HCT116 (cell line): ENCODE measurements around the gene SOBP. TPM values are rescaled to one million over a fixed set of nuclear protein-coding genes. Genes with fewer than 3 reads are reported as not detected.

Experiments used
- ATAC-seq: fragments of 200-7000 bp; cut with Tn5 transposase; 2 replicates; pipeline ENCODE4 v1.9.1; 2020; ENCODE audit warnings: mild to moderate bottlenecking, moderate library complexity
- BruUV-seq: library from RNA; stranded (reverse); fragments of 400-500 nt; replicated peaks from 2 replicates; lab custom pipeline; 2021; lab: Mats Ljungman, UMichigan
- CTCF ChIA-PET: fragments of 300-600 bp; sonication (Branson Sonifier 250); formaldehyde crosslinking; loops from one replicate; lab custom pipeline; 2021; ENCODE audit warnings: antibody characterized with exemption; lab: Charles Lee
- POLR2A ChIA-PET: fragments of 300-600, 350-600 bp; sonication (Branson Sonifier 250); formaldehyde crosslinking; loops from one replicate; lab custom pipeline; 2021; ENCODE audit warnings: antibody characterized with exemption; lab: Charles Lee
- RAD21 ChIA-PET, 2 experiments: fragments of 300-600 bp; sonication (Branson Sonifier 250); formaldehyde crosslinking; loops; one replicate each; lab custom pipeline; 2023; ENCODE audit warnings: low total read pairs in 2 of 2; ENCODE audit not compliant: uncharacterized antibody in 2 of 2, unreplicated experiment in 2 of 2, low non-redundant PET in 1 of 2; lab: Charles Lee
- DNase-seq: peaks from one replicate; pipeline ENCODE4 v3.0.0-alpha.2; 2010; ENCODE audit warnings: low read depth, low spot score
- H2AFZ ChIP-seq: fragments of 200-600 bp; shearing (Covaris generic), sonication (generic); 2 replicates; pipeline ENCODE4 v1.6.1; 2017; ENCODE audit warnings: low read depth, mixed run types, mixed read lengths, antibody characterized with exemption, low read length; ENCODE audit not compliant: poor library complexity, severe bottlenecking
- H3K27ac ChIP-seq: 2 replicates; pipeline ENCODE4 v1.5.1; 2012; ENCODE audit warnings: low read depth, low read length
- H3K27me3 ChIP-seq: fragments of 200-600 bp; sonication (generic); 2 replicates; pipeline ENCODE4 v1.6.1; 2016; ENCODE audit warnings: mixed run types, low read length, mixed read lengths; ENCODE audit not compliant: insufficient read depth
- H3K36me3 ChIP-seq, 2 experiments: fragments of 200-500 bp in 1 of 2; fragments of 200-600 bp in 1 of 2; sonication (Bioruptor generic) in 1 of 2; sonication (generic) in 1 of 2; 2 replicates each; pipeline versions ENCODE4 v1.5.1 to v1.6.1; 2014 to 2016; ENCODE audit warnings: low read length in 2 of 2, inconsistent platforms in 1 of 2, mixed read lengths in 1 of 2, mixed run types in 1 of 2; ENCODE audit not compliant: insufficient read depth in 2 of 2, control insufficient read depth in 1 of 2
- H3K4me1 ChIP-seq, 2 experiments: fragments of 200-600 bp in 1 of 2; sonication (generic) in 1 of 2; 2 replicates each; pipeline versions ENCODE4 v1.5.1 to v1.6.1; 2012 to 2017; ENCODE audit warnings: low read length in 2 of 2, inconsistent platforms in 1 of 2, mild to moderate bottlenecking in 1 of 2, mixed read lengths in 1 of 2, mixed run types in 1 of 2, moderate library complexity in 1 of 2; ENCODE audit not compliant: insufficient read depth in 2 of 2, control insufficient read depth in 1 of 2
- H3K4me2 ChIP-seq: fragments of 200-600 bp; sonication (generic); 2 replicates; pipeline ENCODE4 v1.6.1; 2017; ENCODE audit warnings: mixed run types, low read length, mixed read lengths
- H3K4me3 ChIP-seq, 2 experiments: fragments of 200-600 bp in 1 of 2; sonication (generic) in 1 of 2; replicated peaks in 1 of 2; 2 replicates each; pipeline ENCODE4 v1.5.1; 2011 to 2016; ENCODE audit warnings: low read length in 2 of 2, control low read depth in 1 of 2, low read depth in 1 of 2, mild to moderate bottlenecking in 1 of 2, mixed read lengths in 1 of 2, mixed run types in 1 of 2
- H3K79me2 ChIP-seq: fragments of 200-600 bp; sonication (generic); 2 replicates; pipeline ENCODE4 v1.6.1; 2017; ENCODE audit warnings: mild to moderate bottlenecking, mixed run types, low read length, moderate library complexity, mixed read lengths; ENCODE audit not compliant: insufficient read depth
- H3K9ac ChIP-seq: fragments of 200-600 bp; sonication (generic); 2 replicates; pipeline ENCODE4 v1.6.1; 2016; ENCODE audit warnings: low read length, mixed read lengths
- H3K9me2 ChIP-seq: fragments of 200-600 bp; sonication (generic), shearing (Covaris generic); 2 replicates; pipeline ENCODE4 v1.6.1; 2017; ENCODE audit warnings: mixed run types, mild to moderate bottlenecking, moderate library complexity; ENCODE audit not compliant: insufficient read depth
- H3K9me3 ChIP-seq, 2 experiments: fragments of 200-500 bp in 1 of 2; fragments of 200-600 bp in 1 of 2; sonication (Bioruptor generic) in 1 of 2; sonication (generic) in 1 of 2; 2 replicates each; pipeline ENCODE4 v1.6.1; 2014 to 2017; ENCODE audit warnings: low read length in 2 of 2, mixed read lengths in 2 of 2, inconsistent platforms in 1 of 2, low read depth in 1 of 2, mild to moderate bottlenecking in 1 of 2, mixed run types in 1 of 2, moderate library complexity in 1 of 2; ENCODE audit not compliant: control insufficient read depth in 1 of 2, insufficient read depth in 1 of 2
- H4K20me1 ChIP-seq: fragments of 200-600 bp; sonication (generic), shearing (Covaris generic); 2 replicates; pipeline ENCODE4 v1.6.1; 2017; ENCODE audit warnings: mixed run types, mild to moderate bottlenecking, moderate library complexity; ENCODE audit not compliant: insufficient read depth
- ATF3 ChIP-seq: IDR thresholded peaks from 2 replicates; pipeline ENCODE4 v1.6.1; 2012
- CBX3 ChIP-seq: IDR thresholded peaks from 2 replicates; pipeline ENCODE4 v1.6.1; 2012; ENCODE audit warnings: low read depth
- CEBPB ChIP-seq: IDR thresholded peaks from 2 replicates; pipeline ENCODE4 v1.6.1; 2012; ENCODE audit warnings: low read depth
- CTCF ChIP-seq, 3 experiments: fragments of 200-600 bp in 1 of 3; sonication (generic) in 1 of 3; IDR thresholded peaks in 2 of 3; conservative IDR thresholded peaks in 1 of 3; 2 replicates each; pipeline ENCODE4 v1.5.1; 2012 to 2017; ENCODE audit warnings: low read depth in 2 of 3, low read length in 2 of 3, antibody characterized with exemption in 1 of 3, borderline replicate concordance in 1 of 3, control low read depth in 1 of 3, mild to moderate bottlenecking in 1 of 3, mixed read lengths in 1 of 3, mixed run types in 1 of 3, moderate library complexity in 1 of 3; ENCODE audit not compliant: insufficient read depth in 1 of 3
- EZH2phosphoT487 ChIP-seq: fragments of 200-600 bp; IDR thresholded peaks from 2 replicates; pipeline ENCODE4 v1.6.1; 2018; ENCODE audit warnings: antibody characterized with exemption, borderline replicate concordance
- FOSL1 ChIP-seq: IDR thresholded peaks from 2 replicates; pipeline ENCODE4 v1.6.1; 2012; ENCODE audit warnings: low read depth
- POLR2AphosphoS5 ChIP-seq: IDR thresholded peaks from 2 replicates; pipeline ENCODE4 v1.6.1; 2011; ENCODE audit warnings: mild to moderate bottlenecking, low read depth, low read length, moderate library complexity
- REST ChIP-seq: IDR thresholded peaks from 2 replicates; pipeline ENCODE4 v1.6.1; 2012; ENCODE audit warnings: low read depth
- ZBTB33 ChIP-seq: IDR thresholded peaks from 2 replicates; pipeline ENCODE4 v1.6.1; 2011; ENCODE audit warnings: mild to moderate bottlenecking, low read length, moderate library complexity; ENCODE audit not compliant: insufficient replicate concordance; ENCODE audit errors: extremely low read depth
- ZFX ChIP-seq: fragments of 450-650 bp; IDR thresholded peaks from 2 replicates; pipeline ENCODE4 v1.6.1; 2017
- ZNF274 ChIP-seq: fragments of 200-500 bp; sonication (Bioruptor generic); IDR thresholded peaks from 2 replicates; pipeline ENCODE4 v1.6.1; 2014; ENCODE audit warnings: mild to moderate bottlenecking, low read depth, low read length, inconsistent platforms
- intact Hi-C: fragments of 100-400 bp; cut with micrococcal nuclease; formaldehyde crosslinking; loops from 2 replicates; pipeline ENCODE4 v1.10.0; 2022
- total RNA-seq: library from RNA; stranded (reverse); gene quantifications from one replicate; pipeline ENCODE4 v1.2.1, GENCODE V29; 2021; ENCODE audit not compliant: unreplicated experiment

Gene SOBP
- total RNA-seq, 1 experiment from 2014 or later = 2.6 TPM

- POLR2A ChIA-PET = no interaction called here
- Histone ChIP-seq H3K27ac (no peak overlapping the region), H3K4me3 (no peak overlapping the region), H3K27me3 (no peaks in the 10 kb centered on the region), H3K9ac (no peak overlapping the region), H3K36me3 (no peaks in the 10 kb centered on the region), H3K4me2 (no peak overlapping the region), H3K79me2 (no peaks in the 10 kb centered on the region), H3K9me2 (no peaks in the 10 kb centered on the region), H3K9me3 (no peaks in the 10 kb centered on the region), H3K4me1 (peaks cover 5 to 13% of the 10 kb centered on the region in 2 experiments; a peak in 3 of 4 replicates), H4K20me1 (no peaks in the 10 kb centered on the region), H2AFZ (no peak overlapping the region)
- TF ChIP-seq ZNF274 = no peak
- TF ChIP-seq POLR2AphosphoS5 = no peak
- TF ChIP-seq REST = no peak
- no peak for TF ChIP-seq ZFX
- TF ChIP-seq CEBPB = no peak
- no peak for TF ChIP-seq CBX3
- no peak for TF ChIP-seq ATF3
- TF ChIP-seq EZH2phosphoT487 = no peak
- TF ChIP-seq ZBTB33 = no peak
- TF ChIP-seq CTCF (IDR thresholded peaks at IDR 0.05 in 2 of 3, conservative IDR thresholded peaks at IDR 0.05 in 1 of 3; ENCODE audit: borderline replicate concordance in 1 of 3, insufficient read depth in 1 of 3, low read depth in 2 of 3, low read length in 2 of 3) = no peak
- no peak for TF ChIP-seq FOSL1
- no TSS peak for BruUV-seq
- ATAC-seq (no peak), DNase-seq (no peak)
- CTCF ChIA-PET = no interaction called here
- intact Hi-C loops = no loop called here
- RAD21 ChIA-PET = no interaction called here
These were observed 130.8 kb downstream of the SOBP start for GRCh38 chr6:107620732-107621131.
